Brain microvascular endothelial cell (primary cell): ENCODE measurements around the gene HAND2.

Experiments used
- DNase-seq: peaks from one replicate; pipeline ENCODE4 v3.0.0-alpha.2; 2020
- H3K27ac ChIP-seq: fragments of 250-450 bp; sonication (Bioruptor Pico); 2 replicates; pipeline ENCODE4 v1.5.1; 2020; ENCODE audit warnings: mild to moderate bottlenecking, moderate library complexity
- H3K27me3 ChIP-seq: fragments of 250-450 bp; sonication (Bioruptor Pico); replicated peaks from 2 replicates; pipeline ENCODE4 v1.5.1; 2020; ENCODE audit warnings: mild to moderate bottlenecking
- H3K36me3 ChIP-seq: fragments of 250-450 bp; sonication (Bioruptor Pico); replicated peaks from 2 replicates; pipeline ENCODE4 v1.5.1; 2020; ENCODE audit warnings: mild to moderate bottlenecking
- H3K4me3 ChIP-seq: 2 replicates; pipeline ENCODE4 v1.5.1; 2011; ENCODE audit warnings: low read depth, mild to moderate bottlenecking, control low read depth, low read length, moderate library complexity
- in situ Hi-C: cut with HindIII; loops from 2 replicates; pipeline ENCODE4 v1.10.0; 2017; ENCODE audit warnings: low sequenced_read_pairs, low pct_ligation_motif_present
- TF ChIP-seq, protein P1 (sequence below): IDR thresholded peaks from 2 replicates; pipeline ENCODE4 v1.5.1; 2011; ENCODE audit warnings: low read depth, mild to moderate bottlenecking, moderate library complexity, low read length, control low read depth, inconsistent platforms; ENCODE audit errors: missing control alignments

The HAND2 gene

DNA sequence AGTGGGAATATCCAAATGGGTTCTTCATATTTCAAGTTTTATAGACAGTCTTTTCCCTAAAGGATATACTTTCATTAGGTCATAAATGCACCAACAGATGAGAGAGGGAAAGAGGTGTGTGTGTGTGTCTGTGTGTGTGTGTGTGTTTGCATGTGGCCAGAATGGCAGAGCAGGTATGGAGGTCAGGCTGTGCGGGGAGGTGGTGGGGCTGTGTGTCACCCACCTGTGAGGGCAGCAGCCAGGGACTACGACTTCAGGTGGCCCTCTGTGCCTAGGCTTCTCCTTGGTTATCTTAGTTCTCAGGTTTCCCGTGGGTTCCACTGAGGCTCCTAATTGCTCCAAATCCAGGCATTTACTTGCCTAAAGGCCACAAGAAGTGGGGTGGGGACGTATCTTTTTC lies 14.6 kb downstream of the HAND2 start:
- Histone ChIP-seq H3K27ac (no peak overlapping the region), H3K27me3 (peaks cover 91% of the 10 kb centered on the region), H3K4me3 (no peak overlapping the region), H3K36me3 (no peaks in the 10 kb centered on the region)
- in situ Hi-C loops = no loop called here
- DNase-seq = no peak
- TF ChIP-seq, protein P1, sequence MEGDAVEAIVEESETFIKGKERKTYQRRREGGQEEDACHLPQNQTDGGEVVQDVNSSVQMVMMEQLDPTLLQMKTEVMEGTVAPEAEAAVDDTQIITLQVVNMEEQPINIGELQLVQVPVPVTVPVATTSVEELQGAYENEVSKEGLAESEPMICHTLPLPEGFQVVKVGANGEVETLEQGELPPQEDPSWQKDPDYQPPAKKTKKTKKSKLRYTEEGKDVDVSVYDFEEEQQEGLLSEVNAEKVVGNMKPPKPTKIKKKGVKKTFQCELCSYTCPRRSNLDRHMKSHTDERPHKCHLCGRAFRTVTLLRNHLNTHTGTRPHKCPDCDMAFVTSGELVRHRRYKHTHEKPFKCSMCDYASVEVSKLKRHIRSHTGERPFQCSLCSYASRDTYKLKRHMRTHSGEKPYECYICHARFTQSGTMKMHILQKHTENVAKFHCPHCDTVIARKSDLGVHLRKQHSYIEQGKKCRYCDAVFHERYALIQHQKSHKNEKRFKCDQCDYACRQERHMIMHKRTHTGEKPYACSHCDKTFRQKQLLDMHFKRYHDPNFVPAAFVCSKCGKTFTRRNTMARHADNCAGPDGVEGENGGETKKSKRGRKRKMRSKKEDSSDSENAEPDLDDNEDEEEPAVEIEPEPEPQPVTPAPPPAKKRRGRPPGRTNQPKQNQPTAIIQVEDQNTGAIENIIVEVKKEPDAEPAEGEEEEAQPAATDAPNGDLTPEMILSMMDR = no peak

DNA sequence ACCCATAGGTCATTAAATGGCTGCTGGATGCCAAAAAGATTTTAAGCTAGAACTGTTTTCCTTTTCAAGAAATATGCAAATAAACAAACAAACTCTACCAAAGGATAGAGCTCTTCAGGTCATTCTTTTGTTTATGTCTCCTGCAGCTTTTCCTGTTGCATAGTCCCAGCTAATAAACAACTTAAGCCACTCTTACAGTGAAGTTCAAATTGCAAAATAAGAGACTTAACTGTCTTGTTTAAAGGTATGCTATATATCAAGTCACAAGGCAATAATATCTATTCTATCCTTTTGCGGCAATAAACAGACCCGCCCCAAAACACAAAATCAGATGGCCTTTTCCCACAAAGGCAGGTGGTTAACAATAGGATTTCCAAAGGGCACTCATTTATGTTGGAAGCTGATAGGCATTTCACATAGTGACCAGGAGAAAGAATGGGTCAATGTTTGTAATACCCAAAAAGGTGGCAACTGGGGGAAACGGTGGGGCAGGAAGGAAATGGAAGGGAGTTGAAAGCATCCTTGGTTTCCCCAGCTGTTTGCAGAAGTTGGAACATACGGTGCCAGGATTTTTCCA lies 15.3 kb downstream of the HAND2 start:
- in situ Hi-C loops = no loop called here
- TF ChIP-seq, protein P1 = no peak
- Histone ChIP-seq H3K27me3 (peaks cover 91% of the 10 kb centered on the region), H3K36me3 (no peaks in the 10 kb centered on the region), H3K4me3 (no peak overlapping the region), H3K27ac (no peak overlapping the region)
- no peak for DNase-seq

DNA sequence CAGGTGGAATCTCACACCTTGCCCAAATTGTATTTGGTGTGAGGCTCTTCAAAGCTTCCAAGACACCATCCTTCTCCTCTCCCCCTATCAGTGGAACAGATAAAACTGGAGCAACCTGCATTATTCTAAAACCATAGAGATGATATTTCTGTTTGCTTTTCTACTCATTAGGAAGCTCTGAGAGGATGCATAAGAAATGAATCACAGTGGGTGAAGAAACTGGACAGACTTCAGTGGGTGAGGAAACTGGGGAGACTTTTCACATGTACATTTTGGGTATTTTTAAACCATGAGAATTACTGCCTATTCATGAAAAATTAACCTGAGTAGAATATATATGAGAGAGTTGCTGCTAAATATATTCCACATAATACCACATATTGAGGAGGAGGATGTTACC lies 16.4 kb downstream of the HAND2 start:
- Histone ChIP-seq H3K36me3 (no peaks in the 10 kb centered on the region), H3K4me3 (no peak overlapping the region), H3K27ac (no peak overlapping the region), H3K27me3 (peaks cover 94% of the 10 kb centered on the region)
- in situ Hi-C loops = no loop called here
- TF ChIP-seq, protein P1 = no peak
- DNase-seq = no peak

DNA sequence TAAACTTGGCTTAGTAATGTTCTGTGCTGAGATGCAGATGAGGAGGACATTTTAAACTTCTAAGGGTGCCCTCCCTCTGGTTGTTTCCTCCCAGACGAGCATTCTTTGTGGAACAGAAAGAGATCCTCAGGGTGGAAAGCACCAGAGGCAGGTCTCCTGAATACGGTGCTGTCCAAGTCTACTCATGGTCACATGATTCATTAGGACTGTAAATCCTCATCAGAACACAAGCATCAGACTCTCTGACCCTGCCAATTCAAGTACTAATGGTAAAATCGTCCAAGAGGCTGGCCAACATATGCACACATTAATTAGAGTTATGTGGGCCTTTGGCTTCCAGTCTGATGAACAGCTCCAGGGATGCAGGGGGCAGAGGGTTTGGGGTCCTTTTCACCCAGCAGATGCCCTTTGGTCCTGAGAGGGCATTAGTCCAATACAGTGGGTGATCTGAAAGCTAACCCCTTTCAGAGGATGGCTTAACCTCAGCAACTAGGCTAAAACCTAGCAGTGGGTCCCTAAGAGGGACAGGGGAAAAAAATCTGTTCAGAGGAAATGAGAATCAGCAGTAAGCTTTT lies 18.2 kb downstream of the HAND2 start:
- Histone ChIP-seq H3K4me3 (no peak overlapping the region), H3K27ac (no peak overlapping the region), H3K36me3 (no peaks in the 10 kb centered on the region), H3K27me3 (peaks cover 94% of the 10 kb centered on the region)
- in situ Hi-C loops = no loop called here
- TF ChIP-seq, protein P1 = no peak
- DNase-seq = no peak

DNA sequence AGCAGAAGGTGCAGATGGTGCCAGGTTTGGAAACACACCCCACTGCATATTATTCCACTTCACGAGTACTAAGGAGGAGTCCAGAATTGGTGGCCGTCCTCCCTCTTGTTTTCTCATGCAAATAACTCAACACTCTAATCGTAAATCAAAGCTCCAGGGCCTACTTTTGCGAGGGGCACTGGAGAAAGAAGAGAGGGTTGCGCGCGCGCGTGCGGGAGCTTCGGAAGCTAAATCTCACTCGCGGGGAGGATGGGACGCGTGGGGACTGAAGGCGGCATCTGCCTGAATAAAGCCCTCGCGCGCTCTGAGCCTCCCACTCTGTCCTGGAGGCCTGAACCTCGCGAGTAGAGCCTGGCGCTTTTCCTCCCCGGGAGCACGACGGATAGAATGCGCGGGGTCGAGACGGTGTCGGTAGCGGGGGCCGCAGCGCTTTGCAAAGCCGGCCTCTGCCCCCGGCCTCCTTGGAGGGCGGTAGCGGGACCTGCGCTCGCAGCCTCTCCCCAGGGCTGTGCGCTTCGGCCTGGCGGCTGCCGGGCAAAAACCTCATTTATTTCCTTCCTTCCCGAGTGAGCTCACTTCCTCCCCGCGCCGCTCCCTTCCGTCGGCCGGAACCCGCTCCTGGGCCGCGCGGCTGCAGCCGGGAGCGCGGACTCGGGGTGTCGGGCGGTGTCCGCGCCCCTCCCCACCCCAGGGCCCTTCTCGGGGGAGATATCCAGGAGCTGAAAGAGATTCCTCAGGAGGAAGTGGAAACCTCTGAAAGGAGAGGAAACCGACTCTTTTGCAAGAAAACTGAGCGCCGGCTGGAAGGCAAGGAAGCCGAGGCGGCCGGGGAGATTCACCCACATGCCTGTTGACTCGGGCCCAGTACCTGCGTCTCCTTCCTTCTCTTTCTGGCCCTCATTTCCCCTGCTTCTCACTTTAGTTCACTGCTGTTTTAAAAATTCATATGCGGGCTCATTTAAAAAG lies 20.7 kb downstream of the HAND2 start:
- Histone ChIP-seq H3K4me3 (peak overlapping the region; percentile 44), H3K27ac (no peak overlapping the region), H3K27me3 (peaks cover 85% of the 10 kb centered on the region), H3K36me3 (no peaks in the 10 kb centered on the region)
- no peak for DNase-seq
- TF ChIP-seq, protein P1 = no peak
- in situ Hi-C loops = no loop called here
